HUDEP-2 (cell line): ENCODE results near the gene ST6GAL2.

Experiments used
- DNase-seq, 76 experiments: peaks; one replicate each; lab custom pipeline; 2025; ENCODE audit not compliant: unreplicated experiment in 76 of 76; lab: John Stamatoyannopoulos, UW

Gene ST6GAL2

GRCh38 chr2:106885971-106886915, at the start of gene ST6GAL2:
Gene ST6GAL2 (minus strand): TSS chr2:106886167. CDS start chr2:106843977, 42,190 bp downstream.
- no peak for DNase-seq

GRCh38 chr2:106932644-106933043, 46.7 kb upstream of the ST6GAL2 start:
- DNase-seq: no peak

GRCh38 chr2:106931717-106932335, 45.9 kb upstream of the ST6GAL2 start:
- DNase-seq: no peak

GRCh38 chr2:106921451-106921850, 35.5 kb upstream of the ST6GAL2 start:
- no peak for DNase-seq

- DNase-seq: no peak
Measured at GRCh38 chr2:106919012-106919411, 33.0 kb upstream of the ST6GAL2 start.

GRCh38 chr2:106904242-106904641, 18.3 kb upstream of the ST6GAL2 start:
- no peak for DNase-seq

- no peak for DNase-seq
Measured at GRCh38 chr2:106899786-106900530, 14.0 kb upstream of the ST6GAL2 start.

- no peak for DNase-seq
Measured at GRCh38 chr2:106894545-106894944, 8.6 kb upstream of the ST6GAL2 start.

- DNase-seq: no peak
Measured at GRCh38 chr2:106892048-106892447, 6.1 kb upstream of the ST6GAL2 start.

- DNase-seq: no peak
Measured at GRCh38 chr2:106890606-106891005, 4.6 kb upstream of the ST6GAL2 start.

GRCh38 chr2:106886916-106887758, 1.2 kb upstream of the ST6GAL2 start:
- DNase-seq: no peak

- DNase-seq: no peak
Measured at GRCh38 chr2:106885329-106885728, 638 bp downstream of the ST6GAL2 start.

- no peak for DNase-seq
Measured at GRCh38 chr2:106882673-106883072, 3.3 kb downstream of the ST6GAL2 start.

- DNase-seq: no peak
Measured at GRCh38 chr2:106878206-106878605, 7.8 kb downstream of the ST6GAL2 start.

- DNase-seq: no peak
Measured at GRCh38 chr2:106876699-106877098, 9.3 kb downstream of the ST6GAL2 start.

- no peak for DNase-seq
Measured at GRCh38 chr2:106869512-106870275, 16.3 kb downstream of the ST6GAL2 start.

- no peak for DNase-seq
Measured at GRCh38 chr2:106868275-106868674, 17.7 kb downstream of the ST6GAL2 start.

GRCh38 chr2:106867196-106867953, 18.6 kb downstream of the ST6GAL2 start:
- no peak for DNase-seq

GRCh38 chr2:106866641-106867040, 19.3 kb downstream of the ST6GAL2 start:
- no peak for DNase-seq
